Psoas muscle (tissue), 8 donors: ENCODE measurements around the gene TPBGL. TPM values are rescaled to one million over a fixed set of nuclear protein-coding genes. Genes with fewer than 3 reads are reported as not detected.

Source experiments
- ATAC-seq, 4 donors: fragments of 200-7000 bp; cut with Tn5 transposase; one replicate each; pipeline ENCODE4 v1.9.1; 2020; ENCODE audit warnings: moderate library complexity in 3 of 4, mild to moderate bottlenecking in 2 of 4
- DNase-seq, 2 donors: peaks; one replicate each; pipeline ENCODE4 v3.0.0-alpha.2; 2020
- H3K27ac ChIP-seq: fragments of 200-600 bp; one replicate; pipeline ENCODE4 v1.8.0; 2022
- H3K27me3 ChIP-seq, 3 donors: fragments of 200-600 bp in 1 of 3; one replicate each; pipeline versions ENCODE4 v1.6.1 to v1.8.0; 2013 to 2022; ENCODE audit warnings: low read length in 2 of 3, mild to moderate bottlenecking in 2 of 3, moderate library complexity in 1 of 3; ENCODE audit not compliant: insufficient read depth in 3 of 3
- H3K36me3 ChIP-seq, 2 donors: fragments of 200-600 bp in 1 of 2; one replicate each; pipeline versions ENCODE4 v1.6.1 to v1.8.0; 2013 to 2022; ENCODE audit warnings: low read depth in 1 of 2, mild to moderate bottlenecking in 1 of 2, moderate library complexity in 1 of 2; ENCODE audit not compliant: insufficient read depth in 1 of 2
- H3K4me1 ChIP-seq: fragments of 200-600 bp; one replicate; pipeline ENCODE4 v1.8.0; 2022
- H3K4me3 ChIP-seq: fragments of 200-600 bp; one replicate; pipeline ENCODE4 v1.8.0; 2022; ENCODE audit warnings: mild to moderate bottlenecking
- H3K9me3 ChIP-seq: fragments of 200-600 bp; one replicate; pipeline ENCODE4 v1.8.0; 2022
- CTCF ChIP-seq: fragments of 200-600 bp; IDR thresholded peaks from one replicate; pipeline ENCODE4 v1.8.0; 2022; ENCODE audit warnings: antibody characterized with exemption
- WGBS, 3 donors: extraction: QIAGEN DNeasy Blood & Tissue Kit; methylation state at CpG; one replicate each; pipeline versions ENCODE4 v1.1.6 to v1.1.7; 2013; 5-methylcytosine and 5-hydroxymethylcytosine counted together
- intact Hi-C, 2 donors: fragments of 100-400 bp; cut with DNase I; formaldehyde crosslinking; loops; one replicate each; pipeline versions ENCODE4 v1.11.0 to v1.14.2; 2022
- polyA plus RNA-seq, 3 donors: library from polyadenylated mRNA; stranded (reverse); fragments of 200-250 nt; gene quantifications; one replicate each; pipeline ENCODE4 v1.2.3, GENCODE V29; 2013
- total RNA-seq, 4 donors: library from RNA; stranded (reverse); fragmentation: NEBNext Ultra II Directional in 2 of 4; extraction: Animal tissue kit (Norgen Biotek cat#: 25700) in 2 of 4; gene quantifications; one replicate each; pipeline versions ENCODE4 v1.2.1 to v1.2.4, GENCODE V29; 2021 to 2023
- donor health status: healthy with polysubstance abuse.
- donor health status: DM: no; HTN: no; CAD: no; lungs with moderate emphysema.
- donor health status: Bipolar disorder and iron deficiency.
- donor health status: healthy.
- donor health status: DM: yes; HTN: yes; CAD: no.
- donor health status: DM: no; HTN: no; CAD: no.
- donor health status: DM: no; HTN: no; CAD: no.
- donor health status: DM: yes; HTN: yes; CAD: no.

The TPBGL gene
- total and polyA plus RNA-seq, 7 donors, result 0.01 to 0.11 (median 0.05) TPM; not detected in 4

DNA sequence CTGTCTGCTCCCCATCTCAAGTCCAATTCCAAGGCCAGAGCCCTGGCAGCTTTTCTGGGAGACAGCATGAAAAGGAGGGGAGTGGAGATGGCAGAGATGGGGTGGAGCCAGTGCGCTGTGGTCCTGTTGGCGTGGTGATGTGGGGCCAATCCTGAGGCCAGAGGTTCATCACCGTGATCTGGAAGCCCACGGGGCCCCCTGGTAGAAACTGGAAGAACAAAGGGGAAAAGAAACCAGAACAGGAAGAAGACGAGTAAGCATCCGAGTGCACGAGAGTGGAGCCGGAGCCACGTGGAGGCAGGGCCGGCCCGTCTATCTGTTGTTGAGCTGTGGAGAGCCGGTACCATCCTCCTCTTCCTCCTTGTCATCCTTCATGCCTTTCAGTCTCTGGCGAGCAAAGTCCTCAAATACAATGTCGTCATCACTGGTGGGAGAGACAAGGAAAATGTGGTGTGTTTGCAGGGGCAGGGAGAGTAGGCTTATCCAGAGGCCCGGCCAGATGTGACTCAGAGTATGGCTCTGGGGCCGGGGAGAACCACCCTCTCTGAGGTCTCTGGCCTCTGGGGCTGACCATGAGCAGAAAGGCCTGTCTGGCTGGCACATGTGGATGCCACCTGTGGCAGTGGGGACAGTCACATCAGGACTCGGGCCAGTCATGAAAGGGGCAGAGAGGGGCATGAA, 25.4 kb downstream of the TPBGL start:
- no peaks in the 10 kb centered on the region for H3K9me3 ChIP-seq
- intact Hi-C loops, result no loop called here
- H3K36me3 ChIP-seq, result no peaks in the 10 kb centered on the region
- no peak for TF ChIP-seq CTCF
- ATAC-seq (peak in 1 of 4 donors; percentile 34), DNase-seq (peak in 1 of 2 donors; percentile 54)
- no peak overlapping the region for H3K27ac ChIP-seq
- H3K4me3 ChIP-seq, result no peak overlapping the region
- WGBS, 3 donors, result 73 to 83% (median 81%) methylated on average over 17 of the region's 17 CpGs
- no peaks in the 10 kb centered on the region for H3K4me1 ChIP-seq
- no peaks in the 10 kb centered on the region for H3K27me3 ChIP-seq

DNA sequence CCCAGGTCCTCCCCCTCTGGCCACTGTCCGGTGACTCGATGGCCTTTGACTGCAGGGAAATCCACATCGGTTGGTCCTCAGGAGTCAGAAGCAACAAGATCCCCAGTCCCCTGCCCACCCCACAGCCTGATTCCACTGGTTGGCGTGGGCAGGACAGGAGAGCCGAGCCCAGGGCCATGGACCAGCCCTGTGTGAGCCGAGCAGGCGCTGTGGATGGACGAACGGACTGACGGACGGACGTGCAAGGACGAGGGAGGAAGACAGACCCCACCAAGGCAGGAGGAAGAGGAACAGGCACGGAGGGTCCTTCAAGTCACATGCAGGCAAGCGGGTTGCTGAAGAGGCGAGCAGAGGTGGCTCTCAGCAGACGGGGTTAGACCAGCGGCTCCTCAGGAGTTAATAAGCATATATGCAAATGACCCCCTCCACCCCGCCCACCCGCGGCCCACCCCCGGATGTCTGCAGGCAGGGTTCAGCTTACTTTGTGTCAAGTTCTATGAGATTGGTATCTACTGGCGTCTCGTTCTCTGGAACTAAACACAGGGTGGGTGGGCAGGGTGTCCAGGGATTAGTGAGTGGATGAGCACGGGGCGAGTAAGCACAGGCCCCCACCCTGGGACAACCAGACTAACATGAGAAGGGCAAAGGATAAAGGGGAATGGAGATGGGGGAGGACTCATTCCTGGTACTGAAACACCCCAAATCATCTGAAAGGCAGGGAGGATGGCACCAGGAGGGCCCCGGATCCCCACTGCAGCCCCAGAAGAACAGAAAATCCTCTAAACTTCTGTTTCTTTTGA, 26.8 kb downstream of the TPBGL start:
- H3K27ac ChIP-seq, result no peak overlapping the region
- intact Hi-C loops, result no loop called here
- H3K27me3 ChIP-seq, result no peaks in the 10 kb centered on the region
- no peaks in the 10 kb centered on the region for H3K9me3 ChIP-seq
- peak in 1 of 2 donors; percentile 47 for DNase-seq
- 76 to 81% (median 78%) methylated on average over 25 to 27 of the region's 27 CpGs for WGBS, 3 donors
- no peak for ATAC-seq
- peaks cover 0 to 4% of the 10 kb centered on the region in 2 donors for H3K36me3 ChIP-seq
- no peak for TF ChIP-seq CTCF
- H3K4me1 ChIP-seq, result no peaks in the 10 kb centered on the region
- no peak overlapping the region for H3K4me3 ChIP-seq

DNA sequence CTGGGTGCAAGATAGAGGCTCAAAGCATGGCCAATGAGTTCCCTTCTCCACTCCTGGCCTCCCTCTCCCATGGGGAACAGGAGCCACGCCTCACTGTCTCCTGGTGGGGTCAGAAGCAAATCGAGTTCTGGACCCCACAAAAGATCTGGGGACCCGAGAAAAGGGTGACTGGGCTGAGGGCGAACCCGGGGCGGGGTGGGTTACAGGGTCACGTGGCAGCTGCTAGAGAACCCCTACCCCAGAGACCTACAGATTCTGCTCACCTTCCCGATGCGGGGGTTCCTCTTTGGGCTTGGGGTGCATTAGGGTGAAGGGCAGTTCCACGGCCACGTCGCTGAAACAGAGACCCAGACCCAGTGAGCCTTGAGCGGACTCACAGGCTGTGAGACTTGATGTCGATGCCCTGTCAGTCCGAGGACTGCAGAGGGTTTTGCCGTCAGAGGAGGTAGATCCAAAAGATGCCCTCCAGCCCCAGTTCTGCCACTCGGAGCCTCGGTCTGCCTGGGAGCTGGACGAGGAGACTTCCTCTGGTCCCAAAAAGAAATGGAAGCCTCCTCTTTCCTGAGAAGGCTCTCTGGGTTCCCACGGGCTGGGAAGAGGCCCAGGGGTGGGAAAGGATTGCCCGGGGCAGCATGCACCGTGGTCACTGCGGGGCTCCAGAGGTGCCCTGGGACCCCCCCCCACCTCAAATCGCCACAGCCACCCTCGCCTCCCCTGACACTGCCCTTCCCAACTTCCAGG, 28.2 kb downstream of the TPBGL start:
- Histone ChIP-seq H3K9me3 (no peaks in the 10 kb centered on the region), H3K4me1 (no peaks in the 10 kb centered on the region), H3K27me3 (no peaks in the 10 kb centered on the region), H3K36me3 (peaks cover 0 to 8% of the 10 kb centered on the region in 2 donors), H3K27ac (no peak overlapping the region), H3K4me3 (no peak overlapping the region)
- ATAC-seq (peak in 1 of 4 donors; percentile 26), DNase-seq (peak in 1 of 2 donors; percentile 39)
- WGBS, 3 donors, result 90 to 94% (median 91%) methylated on average over 21 to 25 of the region's 25 CpGs
- no peak for TF ChIP-seq CTCF
- intact Hi-C loops, result no loop called here

- no peaks in the 10 kb centered on the region for H3K27me3 ChIP-seq
- no peak overlapping the region for H3K27ac ChIP-seq
- H3K36me3 ChIP-seq, result peaks cover 0 to 13% of the 10 kb centered on the region in 2 donors
- H3K9me3 ChIP-seq, result no peaks in the 10 kb centered on the region
- no peak for TF ChIP-seq CTCF
- no peak for ATAC-seq
- peak in 1 of 2 donors; percentile 25 for DNase-seq
- H3K4me1 ChIP-seq, result no peaks in the 10 kb centered on the region
- H3K4me3 ChIP-seq, result no peak overlapping the region
- whole genome bisulfite sequencing, 3 donors, result 92 to 96% (median 95%) methylated on average over 4 of the region's 4 CpGs
- intact Hi-C loops, result no loop called here
These were observed 28.7 kb downstream of the TPBGL start for GRCh38 chr11:75269367-75269660.
